CD14-positive monocyte (primary cell): ENCODE data around the gene GPR55. TPM values are rescaled to one million over a fixed set of nuclear protein-coding genes. Genes with fewer than 3 reads are reported as not detected.

Experiments used
- DNase-seq, 3 donors: peaks; one replicate each; pipeline ENCODE4 v3.0.0-alpha.2; 2011 to 2022
- H2AFZ ChIP-seq: 2 replicates; pipeline ENCODE4 v1.6.0; 2012; ENCODE audit warnings: mild to moderate bottlenecking, low read depth, low read length, inconsistent platforms; ENCODE audit not compliant: insufficient read depth, poor library complexity, severe bottlenecking
- H3K27ac ChIP-seq, 2 donors: 1 replicate in 1 of 2; 2 replicates in 1 of 2; pipeline ENCODE4 v1.5.1; 2012 to 2013; ENCODE audit warnings: low read length in 2 of 2, control low read depth in 1 of 2, inconsistent platforms in 1 of 2, low read depth in 1 of 2, mild to moderate bottlenecking in 1 of 2
- H3K27me3 ChIP-seq, 2 donors: one replicate each; pipeline versions ENCODE4 v1.6.0 to v1.6.1; 2011 to 2013; ENCODE audit warnings: low read length in 2 of 2; ENCODE audit not compliant: control insufficient read depth in 2 of 2, insufficient read depth in 2 of 2
- H3K36me3 ChIP-seq, 2 donors: replicated peaks in 1 of 2; 1 replicate in 1 of 2; 2 replicates in 1 of 2; pipeline versions ENCODE4 v1.5.1 to v1.6.1; 2012 to 2013; ENCODE audit warnings: low read length in 2 of 2, control low read depth in 1 of 2, inconsistent platforms in 1 of 2, mild to moderate bottlenecking in 1 of 2; ENCODE audit not compliant: insufficient read depth in 2 of 2, control insufficient read depth in 1 of 2
- H3K4me1 ChIP-seq, 2 donors: 1 replicate in 1 of 2; 2 replicates in 1 of 2; pipeline versions ENCODE4 v1.5.1 to v1.6.1; 2012 to 2013; ENCODE audit warnings: low read length in 2 of 2, control low read depth in 1 of 2, inconsistent platforms in 1 of 2, mild to moderate bottlenecking in 1 of 2, moderate library complexity in 1 of 2; ENCODE audit not compliant: insufficient read depth in 2 of 2, control insufficient read depth in 1 of 2
- H3K4me2 ChIP-seq: replicated peaks from 2 replicates; pipeline ENCODE3; 2012; ENCODE audit warnings: low read length, moderate library complexity, mild to moderate bottlenecking; ENCODE audit not compliant: poor library complexity, severe bottlenecking; ENCODE audit errors: extremely low read depth
- H3K4me3 ChIP-seq, 3 experiments: fragments of 200-600 bp in 1 of 3; sonication (generic) in 1 of 3; replicated peaks in 1 of 3; 1 replicate in 2 of 3; 2 replicates in 1 of 3; pipeline ENCODE4 v1.5.1; 2011 to 2013; ENCODE audit warnings: low read length in 3 of 3, mild to moderate bottlenecking in 3 of 3, control low read depth in 2 of 3, low read depth in 2 of 3, inconsistent platforms in 1 of 3, moderate library complexity in 1 of 3
- H3K79me2 ChIP-seq: 2 replicates; pipeline ENCODE4 v1.6.0; 2012; ENCODE audit warnings: mild to moderate bottlenecking, control low read depth, inconsistent platforms, low read length, moderate library complexity; ENCODE audit not compliant: insufficient read depth
- H3K9ac ChIP-seq: 2 replicates; pipeline ENCODE4 v1.6.0; 2017; ENCODE audit warnings: low read length, mild to moderate bottlenecking; ENCODE audit not compliant: insufficient read depth, poor library complexity, severe bottlenecking
- H3K9me3 ChIP-seq, 2 donors: replicated peaks in 1 of 2; 1 replicate in 1 of 2; 2 replicates in 1 of 2; pipeline versions ENCODE4 v1.5.1 to v1.6.1; 2012 to 2013; ENCODE audit warnings: low read length in 2 of 2, control low read depth in 1 of 2; ENCODE audit not compliant: control insufficient read depth in 1 of 2, insufficient read depth in 1 of 2
- H4K20me1 ChIP-seq: 2 replicates; pipeline ENCODE4 v1.6.0; 2012; ENCODE audit warnings: mild to moderate bottlenecking, low read length, control low read depth, moderate library complexity; ENCODE audit not compliant: insufficient read depth
- H3K27ac Mint-ChIP-seq, 7 donors: one replicate each; pipeline ENCODE4 v1.8.0; 2020; ENCODE audit warnings: mild to moderate bottlenecking in 7 of 7, mixed read lengths in 7 of 7, moderate library complexity in 6 of 7, inconsistent platforms in 2 of 7
- H3K27me3 Mint-ChIP-seq, 3 donors: one replicate each; pipeline ENCODE4 v1.8.0; 2021 to 2022; ENCODE audit warnings: low read depth in 3 of 3, mild to moderate bottlenecking in 3 of 3, mixed read lengths in 3 of 3, moderate library complexity in 3 of 3, inconsistent platforms in 1 of 3
- H3K36me3 Mint-ChIP-seq, 2 donors: one replicate each; pipeline ENCODE4 v1.8.0; 2020; ENCODE audit warnings: mixed read lengths in 2 of 2, inconsistent platforms in 1 of 2, mild to moderate bottlenecking in 1 of 2
- H3K4me1 Mint-ChIP-seq: one replicate; pipeline ENCODE4 v1.8.0; 2020; ENCODE audit warnings: mild to moderate bottlenecking, mixed read lengths
- H3K4me3 Mint-ChIP-seq, 2 donors: one replicate each; pipeline ENCODE4 v1.8.0; 2020; ENCODE audit warnings: mild to moderate bottlenecking in 2 of 2, mixed read lengths in 2 of 2, moderate library complexity in 1 of 2
- H3K9me3 Mint-ChIP-seq, 7 donors: one replicate each; pipeline ENCODE4 v1.8.0; 2020 to 2022; ENCODE audit warnings: mixed read lengths in 7 of 7, mild to moderate bottlenecking in 6 of 7, moderate library complexity in 6 of 7, inconsistent platforms in 2 of 7
- WGBS: methylation state at CpG from one replicate; pipeline ENCODE4 v1.1.5; 2013; ENCODE audit warnings: missing lambda C conversion rate; ENCODE audit not compliant: insufficient coverage; 5-methylcytosine and 5-hydroxymethylcytosine counted together
- intact Hi-C, 2 donors: fragments of 100-400 bp; cut with micrococcal nuclease; formaldehyde crosslinking; loops; one replicate each; pipeline versions ENCODE4 v1.15.0 to v1.15.1; 2023
- polyA plus RNA-seq, 3 donors: library from polyadenylated mRNA; depleted of rRNA in 1 of 3; unstranded in 2 of 3; stranded (reverse) in 1 of 3; fragments of 300-500 nt in 2 of 3; fragments of >200 nt in 1 of 3; fragmentation: Illumina TruSeq in 2 of 3; gene quantifications; 1 replicate in 2 of 3; 2 replicates in 1 of 3; pipeline ENCODE4 v1.2.3, GENCODE V29; 2012 to 2021
- TF ChIP-seq, protein P1 (sequence below): fragments of 200-600 bp; IDR thresholded peaks from one replicate; pipeline ENCODE4 v1.8.0; 2022; ENCODE audit warnings: antibody characterized with exemption, mild to moderate bottlenecking

Gene GPR55
- polyA plus RNA-seq, 3 donors, result 0.11 to 0.12 TPM; not detected in 1

- no peak overlapping the region for H3K9ac ChIP-seq
- Mint-ChIP-seq H3K9me3 (peaks cover 0 to 7% (median 4%) of the 10 kb centered on the region in 7 donors), H3K4me1 (peaks cover 5% of the 10 kb centered on the region), H3K27ac (no peak overlapping the region), H3K4me3 (no peak overlapping the region), H3K27me3 (peaks cover 0 to 2% (median 1%) of the 10 kb centered on the region in 3 donors), H3K36me3 (no peaks in the 10 kb centered on the region)
- H3K27me3 ChIP-seq, result no peaks in the 10 kb centered on the region
- WGBS, result 27% methylated on average over 1 of the region's 3 CpGs
- H3K27ac ChIP-seq, result no peak overlapping the region
- H3K9me3 ChIP-seq, result no peaks in the 10 kb centered on the region
- no peaks in the 10 kb centered on the region for H4K20me1 ChIP-seq
- H3K79me2 ChIP-seq, result no peaks in the 10 kb centered on the region
- TF ChIP-seq, protein P1, sequence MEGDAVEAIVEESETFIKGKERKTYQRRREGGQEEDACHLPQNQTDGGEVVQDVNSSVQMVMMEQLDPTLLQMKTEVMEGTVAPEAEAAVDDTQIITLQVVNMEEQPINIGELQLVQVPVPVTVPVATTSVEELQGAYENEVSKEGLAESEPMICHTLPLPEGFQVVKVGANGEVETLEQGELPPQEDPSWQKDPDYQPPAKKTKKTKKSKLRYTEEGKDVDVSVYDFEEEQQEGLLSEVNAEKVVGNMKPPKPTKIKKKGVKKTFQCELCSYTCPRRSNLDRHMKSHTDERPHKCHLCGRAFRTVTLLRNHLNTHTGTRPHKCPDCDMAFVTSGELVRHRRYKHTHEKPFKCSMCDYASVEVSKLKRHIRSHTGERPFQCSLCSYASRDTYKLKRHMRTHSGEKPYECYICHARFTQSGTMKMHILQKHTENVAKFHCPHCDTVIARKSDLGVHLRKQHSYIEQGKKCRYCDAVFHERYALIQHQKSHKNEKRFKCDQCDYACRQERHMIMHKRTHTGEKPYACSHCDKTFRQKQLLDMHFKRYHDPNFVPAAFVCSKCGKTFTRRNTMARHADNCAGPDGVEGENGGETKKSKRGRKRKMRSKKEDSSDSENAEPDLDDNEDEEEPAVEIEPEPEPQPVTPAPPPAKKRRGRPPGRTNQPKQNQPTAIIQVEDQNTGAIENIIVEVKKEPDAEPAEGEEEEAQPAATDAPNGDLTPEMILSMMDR, result no peak
- H3K4me1 ChIP-seq, result no peaks in the 10 kb centered on the region
- H2AFZ ChIP-seq, result no peak overlapping the region
- H3K4me3 ChIP-seq, result no peak overlapping the region
- intact Hi-C loops, result no loop called here
- no peaks in the 10 kb centered on the region for H3K36me3 ChIP-seq
- no peak for DNase-seq
- H3K4me2 ChIP-seq, result no peak overlapping the region
Observed at GRCh38 chr2:230967113-230967512, 42.1 kb upstream of the GPR55 start.

DNA sequence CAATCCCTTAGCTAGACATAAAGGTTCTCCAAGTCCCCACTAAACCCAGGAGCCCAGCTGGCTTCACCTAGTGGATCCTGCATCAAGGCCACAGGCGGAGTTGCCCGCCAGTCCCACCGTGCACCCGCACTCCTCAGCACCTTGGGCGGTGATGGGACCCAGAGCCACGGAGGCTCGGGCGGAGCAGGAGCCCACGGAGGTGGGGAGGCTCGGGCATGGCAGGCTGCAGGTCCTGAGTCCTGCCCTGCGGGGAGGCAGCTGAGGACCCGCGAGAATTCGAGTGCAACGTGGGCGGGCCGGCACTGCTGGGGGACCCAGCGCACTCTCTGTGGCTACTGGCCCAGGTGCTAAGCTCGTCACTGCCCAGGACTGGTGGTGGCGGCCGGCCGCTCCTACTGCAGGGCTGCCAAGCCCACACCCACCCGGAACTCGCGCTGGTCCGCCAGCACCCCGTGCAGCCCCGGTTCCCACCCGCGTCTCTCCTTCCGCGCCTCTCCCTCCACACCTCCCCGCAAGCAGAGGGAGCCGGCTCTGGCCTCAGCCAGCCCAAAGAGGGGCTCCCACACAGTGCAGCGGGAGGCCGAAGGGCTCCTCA is 39.2 kb upstream of the GPR55 start:
- no peaks in the 10 kb centered on the region for H3K79me2 ChIP-seq
- H3K36me3 Mint-ChIP-seq, result no peaks in the 10 kb centered on the region
- 90% methylated on average over 33 of the region's 36 CpGs for WGBS
- peaks cover 3% of the 10 kb centered on the region for H3K4me1 Mint-ChIP-seq
- no peak overlapping the region for H3K4me2 ChIP-seq
- H3K4me1 ChIP-seq, result no peaks in the 10 kb centered on the region
- H3K9ac ChIP-seq, result no peak overlapping the region
- H3K9me3 Mint-ChIP-seq, result peaks cover 0 to 7% (median 4%) of the 10 kb centered on the region in 7 donors
- no peak for DNase-seq
- no peak overlapping the region for H3K27ac ChIP-seq
- H3K27me3 ChIP-seq, result no peaks in the 10 kb centered on the region
- H4K20me1 ChIP-seq, result no peaks in the 10 kb centered on the region
- TF ChIP-seq, protein P1, result no peak
- H3K27ac Mint-ChIP-seq, result no peak overlapping the region
- H3K36me3 ChIP-seq, result no peaks in the 10 kb centered on the region
- H3K27me3 Mint-ChIP-seq, result peaks cover 0 to 5% (median 3%) of the 10 kb centered on the region in 3 donors
- intact Hi-C loops, result no loop called here
- no peak overlapping the region for H2AFZ ChIP-seq
- no peaks in the 10 kb centered on the region for H3K9me3 ChIP-seq
- no peak overlapping the region for H3K4me3 ChIP-seq
- H3K4me3 Mint-ChIP-seq, result no peak overlapping the region
